GM21423 (cell line): Measurements from ENCODE around the gene PRXL2B.

ENCODE experiments used
- ATAC-seq: cut with Tn5 transposase; IDR thresholded peaks from one replicate; pipeline ENCODE4 v1.9.1; 2021; ENCODE audit warnings: mild to moderate bottlenecking, moderate library complexity; ENCODE audit not compliant: unreplicated experiment

Gene PRXL2B

GRCh38 chr1:2584686-2585317 lies 1.8 kb upstream of the PRXL2B start:
- no peak for ATAC-seq

- ATAC-seq, result peak; percentile 36
Observed at GRCh38 chr1:2585318-2586092, 1.1 kb upstream of the PRXL2B start.

GRCh38 chr1:2587071-2587859 lies 688 bp downstream of the PRXL2B start:
- ATAC-seq, result peak; percentile 1

- ATAC-seq, result no peak
Observed at GRCh38 chr1:2587860-2588571, 1.4 kb downstream of the PRXL2B start.

GRCh38 chr1:2588661-2589430 lies 2.3 kb downstream of the PRXL2B start:
- ATAC-seq, result no peak

GRCh38 chr1:2589431-2590232 lies 3.1 kb downstream of the PRXL2B start:
- ATAC-seq, result no peak

GRCh38 chr1:2590233-2591141 lies 3.9 kb downstream of the PRXL2B start:
- no peak for ATAC-seq

- no peak for ATAC-seq
Observed at GRCh38 chr1:2591233-2591580, 4.6 kb downstream of the PRXL2B start.

- no peak for ATAC-seq
Observed at GRCh38 chr1:2591581-2592261, 5.1 kb downstream of the PRXL2B start.

GRCh38 chr1:2592672-2593071 lies 6.1 kb downstream of the PRXL2B start:
- no peak for ATAC-seq

GRCh38 chr1:2593251-2593878 lies 6.8 kb downstream of the PRXL2B start:
- no peak for ATAC-seq

- no peak for ATAC-seq
Observed at GRCh38 chr1:2594001-2594640, 7.5 kb downstream of the PRXL2B start.

GRCh38 chr1:2594641-2595131 lies 8.1 kb downstream of the PRXL2B start:
- ATAC-seq, result no peak

- ATAC-seq, result no peak
Observed at GRCh38 chr1:2595261-2595811, 8.8 kb downstream of the PRXL2B start.

- no peak for ATAC-seq
Observed at GRCh38 chr1:2595812-2596529, 9.4 kb downstream of the PRXL2B start.
